B cell (primary cell): ENCODE data around the gene TBC1D23. TPM values are rescaled to one million over a fixed set of nuclear protein-coding genes. Genes with fewer than 3 reads are reported as not detected.

Experiments used
- ATAC-seq: fragments of 200-7000 bp; cut with Tn5 transposase; one replicate; pipeline ENCODE4 v1.10.0; 2021; ENCODE audit warnings: low read depth, mild to moderate bottlenecking, moderate number of reproducible peaks, moderate library complexity
- CTCF ChIA-PET: fragments of 350-600 bp; sonication (Branson Sonifier 250); formaldehyde crosslinking; loops from one replicate; lab custom pipeline; 2021; ENCODE audit warnings: antibody characterized with exemption, inconsistent platforms; lab: Charles Lee
- POLR2A ChIA-PET: fragments of 350-600 bp; sonication (Branson Sonifier 250); formaldehyde crosslinking; loops from one replicate; lab custom pipeline; 2021; ENCODE audit warnings: antibody characterized with exemption; lab: Charles Lee
- DNase-seq: peaks from one replicate; pipeline ENCODE4 v3.0.0; 2013
- H2AFZ ChIP-seq: 2 replicates; pipeline ENCODE4 v1.6.1; 2012; ENCODE audit warnings: mild to moderate bottlenecking, low read depth, low read length; ENCODE audit not compliant: insufficient read depth, poor library complexity, severe bottlenecking
- H3K27ac ChIP-seq, 2 donors: 1 replicate in 1 of 2; 2 replicates in 1 of 2; pipeline ENCODE4 v1.5.1; 2012 to 2013; ENCODE audit warnings: low read length in 2 of 2, mild to moderate bottlenecking in 2 of 2, moderate library complexity in 1 of 2
- H3K27me3 ChIP-seq, 4 experiments: fragments of 200-600 bp in 1 of 4; sonication (generic) in 1 of 4; replicated peaks in 1 of 4; 1 replicate in 2 of 4; 2 replicates in 2 of 4; pipeline versions ENCODE4 v1.6.1 to v1.7.0; 2013 to 2016; ENCODE audit warnings: low read length in 3 of 4, mild to moderate bottlenecking in 2 of 4, mixed read lengths in 1 of 4, moderate library complexity in 1 of 4; ENCODE audit not compliant: insufficient read depth in 4 of 4, control insufficient read depth in 3 of 4; ENCODE audit errors: control extremely low read depth in 1 of 4
- H3K36me3 ChIP-seq, 2 experiments: replicated peaks in 1 of 2; 1 replicate in 1 of 2; 2 replicates in 1 of 2; pipeline versions ENCODE4 v1.6.1 to v1.7.1; 2013; ENCODE audit warnings: low read length in 1 of 2; ENCODE audit not compliant: insufficient read depth in 2 of 2, control insufficient read depth in 1 of 2; ENCODE audit errors: control extremely low read depth in 1 of 2, extremely low read depth in 1 of 2
- H3K4me1 ChIP-seq, 2 donors: fragments of 200-600 bp in 1 of 2; sonication (generic) in 1 of 2; 1 replicate in 1 of 2; 2 replicates in 1 of 2; pipeline versions ENCODE4 v1.5.1 to v1.6.1; 2013 to 2017; ENCODE audit warnings: low read length in 2 of 2; ENCODE audit not compliant: control insufficient read depth in 2 of 2, insufficient read depth in 2 of 2
- H3K4me2 ChIP-seq: replicated peaks from 2 replicates; pipeline ENCODE3; 2012; ENCODE audit warnings: mild to moderate bottlenecking, low read depth, low read length; ENCODE audit not compliant: poor library complexity, severe bottlenecking
- H3K4me3 ChIP-seq, 5 experiments: fragments of 200-600 bp in 1 of 5; sonication (generic) in 1 of 5; 1 replicate in 3 of 5; 2 replicates in 2 of 5; pipeline versions ENCODE4 v1.5.1 to v1.7.0; 2011 to 2016; ENCODE audit warnings: low read length in 4 of 5, mild to moderate bottlenecking in 4 of 5, low read depth in 2 of 5, control low read depth in 1 of 5, moderate library complexity in 1 of 5; ENCODE audit not compliant: insufficient read depth in 1 of 5; ENCODE audit errors: control extremely low read depth in 1 of 5, extremely low read depth in 1 of 5
- H3K79me2 ChIP-seq: fragments of 200-600 bp; sonication (generic); one replicate; pipeline ENCODE4 v1.6.0; 2016; ENCODE audit warnings: low read length; ENCODE audit not compliant: control insufficient read depth, insufficient read depth
- H3K9ac ChIP-seq: fragments of 200-600 bp; sonication (generic); 2 replicates; pipeline ENCODE4 v1.6.1; 2017; ENCODE audit warnings: mild to moderate bottlenecking, low read length, moderate library complexity
- H3K9me3 ChIP-seq, 3 donors: one replicate each; pipeline versions ENCODE4 v1.6.1 to v1.7.1; 2013; ENCODE audit warnings: low read length in 2 of 3; ENCODE audit not compliant: control insufficient read depth in 2 of 3, insufficient read depth in 1 of 3; ENCODE audit errors: control extremely low read depth in 1 of 3
- H4K20me1 ChIP-seq: 2 replicates; pipeline ENCODE4 v1.6.0; 2012; ENCODE audit warnings: mild to moderate bottlenecking, low read length; ENCODE audit not compliant: insufficient read depth, control insufficient read depth, poor library complexity, severe bottlenecking
- H3K27ac Mint-ChIP-seq: one replicate; pipeline ENCODE4 v1.8.0; 2021; ENCODE audit warnings: mixed read lengths
- H3K27me3 Mint-ChIP-seq: one replicate; pipeline ENCODE4 v1.8.0; 2021; ENCODE audit warnings: mixed read lengths
- H3K4me1 Mint-ChIP-seq: one replicate; pipeline ENCODE4 v1.8.0; 2021; ENCODE audit warnings: mixed read lengths
- H3K4me3 Mint-ChIP-seq: one replicate; pipeline ENCODE4 v1.8.0; 2021; ENCODE audit warnings: mixed read lengths
- H3K9me3 Mint-ChIP-seq: one replicate; pipeline ENCODE4 v1.8.0; 2022; ENCODE audit warnings: mixed read lengths; ENCODE audit not compliant: insufficient read depth
- EZH2 ChIP-seq: IDR thresholded peaks from 2 replicates; pipeline ENCODE4 v1.6.1; 2012; ENCODE audit warnings: borderline replicate concordance, low read depth, mild to moderate bottlenecking, moderate library complexity, low read length; ENCODE audit not compliant: insufficient read depth, poor library complexity, severe bottlenecking
- WGBS: methylation state at CpG from one replicate; pipeline ENCODE4 v1.1.5; 2013; ENCODE audit warnings: missing lambda C conversion rate; ENCODE audit not compliant: insufficient coverage; 5-methylcytosine and 5-hydroxymethylcytosine counted together
- intact Hi-C: fragments of 100-400 bp; cut with micrococcal nuclease; formaldehyde crosslinking; loops from one replicate; pipeline ENCODE4 v1.10.0; 2022
- polyA plus RNA-seq: library from polyadenylated mRNA; depleted of rRNA; stranded (reverse); fragments of >200 nt; gene quantifications from 2 replicates; pipeline ENCODE4 v1.2.3, GENCODE V29; 2012
- total RNA-seq, 2 donors: library from RNA; stranded (reverse); fragments of 120-200 nt in 1 of 2; gene quantifications; 1 replicate in 1 of 2; 2 replicates in 1 of 2; pipeline versions ENCODE4 v1.2.3 to v1.2.4, GENCODE V29; 2013 to 2022
- TF ChIP-seq, protein P1 (sequence below): fragments of 200-600 bp; IDR thresholded peaks from one replicate; pipeline ENCODE4 v1.8.0; 2022; ENCODE audit warnings: antibody characterized with exemption, mild to moderate bottlenecking

TBC1D23 gene
- total and polyA plus RNA-seq, 2 donors (not counting 1 experiment from before 2014, with no cell fraction given): 7.2 to 36.5 TPM

DNA sequence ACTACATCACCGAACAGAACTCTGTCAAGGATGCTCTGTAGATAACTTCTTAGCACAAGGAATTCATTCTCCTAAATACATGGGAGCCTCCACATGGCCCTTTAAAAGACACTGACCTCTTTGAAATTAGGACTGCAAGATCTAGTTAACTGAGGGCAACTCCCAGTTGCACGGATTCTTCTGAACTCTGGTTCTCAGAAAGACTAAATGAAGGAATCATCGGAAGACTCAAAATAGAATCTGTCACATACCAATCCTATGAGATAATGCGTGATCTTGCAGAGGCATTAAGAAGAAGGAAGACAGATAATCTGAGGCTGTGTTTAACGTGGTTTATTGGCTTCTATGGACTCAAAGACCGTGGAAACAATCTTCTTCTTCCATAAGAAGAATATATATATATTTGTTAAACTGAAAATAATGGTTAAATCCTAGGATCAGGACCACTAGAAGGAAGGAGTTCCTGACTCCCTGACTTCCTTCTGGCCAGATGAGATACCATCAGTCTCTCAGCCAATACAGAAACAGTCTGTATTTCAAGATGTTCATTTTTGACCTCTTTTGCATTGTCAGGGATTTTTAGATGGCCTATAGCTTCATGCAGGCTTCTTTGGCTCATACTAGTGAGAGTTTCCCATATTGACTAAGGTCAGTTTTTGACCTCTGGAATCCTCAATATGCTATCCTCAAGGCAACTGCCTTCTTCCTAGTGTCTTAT, 33.9 kb upstream of the TBC1D23 start:
- no peak overlapping the region for H3K27ac ChIP-seq
- no peaks in the 10 kb centered on the region for H3K27me3 ChIP-seq
- ATAC-seq (no peak), DNase-seq (no peak)
- no peak overlapping the region for H3K4me2 ChIP-seq
- no peak overlapping the region for H3K4me3 ChIP-seq
- H3K9me3 ChIP-seq: peaks cover 0 to 7% (median 0%) of the 10 kb centered on the region in 3 donors
- no peaks in the 10 kb centered on the region for H3K36me3 ChIP-seq
- TF ChIP-seq, protein P1, sequence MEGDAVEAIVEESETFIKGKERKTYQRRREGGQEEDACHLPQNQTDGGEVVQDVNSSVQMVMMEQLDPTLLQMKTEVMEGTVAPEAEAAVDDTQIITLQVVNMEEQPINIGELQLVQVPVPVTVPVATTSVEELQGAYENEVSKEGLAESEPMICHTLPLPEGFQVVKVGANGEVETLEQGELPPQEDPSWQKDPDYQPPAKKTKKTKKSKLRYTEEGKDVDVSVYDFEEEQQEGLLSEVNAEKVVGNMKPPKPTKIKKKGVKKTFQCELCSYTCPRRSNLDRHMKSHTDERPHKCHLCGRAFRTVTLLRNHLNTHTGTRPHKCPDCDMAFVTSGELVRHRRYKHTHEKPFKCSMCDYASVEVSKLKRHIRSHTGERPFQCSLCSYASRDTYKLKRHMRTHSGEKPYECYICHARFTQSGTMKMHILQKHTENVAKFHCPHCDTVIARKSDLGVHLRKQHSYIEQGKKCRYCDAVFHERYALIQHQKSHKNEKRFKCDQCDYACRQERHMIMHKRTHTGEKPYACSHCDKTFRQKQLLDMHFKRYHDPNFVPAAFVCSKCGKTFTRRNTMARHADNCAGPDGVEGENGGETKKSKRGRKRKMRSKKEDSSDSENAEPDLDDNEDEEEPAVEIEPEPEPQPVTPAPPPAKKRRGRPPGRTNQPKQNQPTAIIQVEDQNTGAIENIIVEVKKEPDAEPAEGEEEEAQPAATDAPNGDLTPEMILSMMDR: no peak
- TF ChIP-seq EZH2: no peak
- intact Hi-C loops: no loop called here
- H3K4me1 ChIP-seq: no peaks in the 10 kb centered on the region
- no peak overlapping the region for H3K9ac ChIP-seq
- CTCF ChIA-PET: interaction anchor here (1.2 kb wide), 1 partner anchor 51 kb away, joined by 3 read pairs; no protein-coding TSS in a partner anchor
- H4K20me1 ChIP-seq: no peaks in the 10 kb centered on the region
- no peak overlapping the region for H3K27ac Mint-ChIP-seq
- no peak overlapping the region for H3K4me3 Mint-ChIP-seq
- no peaks in the 10 kb centered on the region for H3K9me3 Mint-ChIP-seq
- peaks cover 4% of the 10 kb centered on the region for H3K27me3 Mint-ChIP-seq
- H3K79me2 ChIP-seq: no peaks in the 10 kb centered on the region
- no peaks in the 10 kb centered on the region for H3K4me1 Mint-ChIP-seq
- 100% methylated on average over 1 of the region's 6 CpGs for WGBS
- no peak overlapping the region for H2AFZ ChIP-seq
- POLR2A ChIA-PET: no interaction called here

DNA sequence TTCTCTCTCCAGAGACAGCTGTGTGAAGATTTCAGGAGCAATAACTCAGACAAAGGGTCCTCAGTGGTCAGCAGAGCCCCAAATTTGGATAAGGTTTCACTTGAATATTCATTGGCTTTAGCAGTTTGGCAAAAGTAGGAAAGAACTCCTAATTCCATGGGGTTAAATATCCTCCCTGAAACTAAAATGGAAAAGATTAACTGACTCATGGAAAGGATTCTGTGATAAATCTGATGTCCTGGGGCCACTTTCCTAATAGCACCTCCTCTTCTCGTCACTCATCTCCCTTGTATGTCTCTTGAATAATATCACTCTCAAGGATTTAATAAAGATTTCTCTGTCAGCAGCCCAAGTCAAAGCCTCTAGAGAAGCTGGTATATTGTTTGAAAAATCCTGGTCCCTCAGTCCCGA, 33.3 kb upstream of the TBC1D23 start:
- H4K20me1 ChIP-seq: no peaks in the 10 kb centered on the region
- no peak overlapping the region for H3K4me3 ChIP-seq
- TF ChIP-seq, protein P1: no peak
- TF ChIP-seq EZH2: no peak
- H3K27me3 ChIP-seq: no peaks in the 10 kb centered on the region
- H3K4me2 ChIP-seq: no peak overlapping the region
- no peak overlapping the region for H3K9ac ChIP-seq
- no peak for ATAC-seq
- WGBS: 80% methylated on average over 1 of the region's 2 CpGs
- H3K9me3 ChIP-seq: peaks cover 0 to 7% (median 0%) of the 10 kb centered on the region in 3 donors
- no peaks in the 10 kb centered on the region for H3K36me3 ChIP-seq
- intact Hi-C loops: no loop called here
- H3K9me3 Mint-ChIP-seq: no peaks in the 10 kb centered on the region
- no peak for DNase-seq
- H2AFZ ChIP-seq: no peak overlapping the region
- H3K27ac Mint-ChIP-seq: no peak overlapping the region
- ChIA-PET CTCF (no interaction called here), POLR2A (no interaction called here)
- no peaks in the 10 kb centered on the region for H3K79me2 ChIP-seq
- H3K4me3 Mint-ChIP-seq: no peak overlapping the region
- H3K27ac ChIP-seq: no peak overlapping the region
- H3K27me3 Mint-ChIP-seq: peaks cover 4% of the 10 kb centered on the region
- H3K4me1 Mint-ChIP-seq: no peaks in the 10 kb centered on the region
- H3K4me1 ChIP-seq: no peaks in the 10 kb centered on the region
